ENCODE results near the gene DNAJC18.

GRCh38 chr5:139426203-139426885 lies 13.0 kb downstream of the DNAJC18 start:
- TF ChIP-seq CTCF (IDR thresholded peaks at IDR 0.05) = no peak
- no peak for TF ChIP-seq POLR2A (IDR thresholded peaks at IDR 0.05)
- no peak for TF ChIP-seq POLR2AphosphoS5 (IDR thresholded peaks at IDR 0.05)
